Tongue (tissue), 2 donors: ENCODE data around the gene NPHS1. TPM values are rescaled to one million over a fixed set of nuclear protein-coding genes. Genes with fewer than 3 reads are reported as not detected.
"Not testable (repeated sequence)": the region's sequence is repeated elsewhere in the genome, so short reads cannot be mapped to it uniquely, and the experiment has no call there.

ENCODE experiments used
- DNase-seq: peaks from one replicate; pipeline ENCODE4 v3.0.0-alpha.2; 2015
- total RNA-seq: library from RNA; depleted of rRNA; stranded (reverse); fragments of >200 nt; gene quantifications from one replicate; pipeline ENCODE4 v1.2.3, GENCODE V29; 2014

The NPHS1 gene
- total RNA-seq, 1 donor from 2014 or later, result not detected

- no peak for DNase-seq
Observed at GRCh38 chr19:35879068-35879467, 26.8 kb upstream of the NPHS1 start.

- no peak for DNase-seq
Observed at GRCh38 chr19:35874392-35874930, 22.2 kb upstream of the NPHS1 start.

GRCh38 chr19:35872180-35872579 lies 19.9 kb upstream of the NPHS1 start:
- DNase-seq, result no peak

GRCh38 chr19:35871611-35872010 lies 19.3 kb upstream of the NPHS1 start:
- DNase-seq, result no peak

- no peak for DNase-seq
Observed at GRCh38 chr19:35870798-35871197, 18.5 kb upstream of the NPHS1 start.

- not testable (repeated sequence) for DNase-seq
Observed at GRCh38 chr19:35870124-35870736, 17.9 kb upstream of the NPHS1 start.

- DNase-seq, result peak; percentile 70
Observed at GRCh38 chr19:35869327-35870123, 17.2 kb upstream of the NPHS1 start.

- DNase-seq, result no peak
Observed at GRCh38 chr19:35868823-35869326, 16.6 kb upstream of the NPHS1 start.

GRCh38 chr19:35868172-35868822 lies 16.0 kb upstream of the NPHS1 start, which contains the start of gene APLP1:
Gene APLP1, plus strand, starts transcription at chr19:35868574. Its CDS starts 63 bp downstream, at chr19:35868637.
- peak; percentile 68 for DNase-seq

GRCh38 chr19:35863018-35863417 lies 10.7 kb upstream of the NPHS1 start:
- DNase-seq, result no peak

- no peak for DNase-seq
Observed at GRCh38 chr19:35862528-35862927, 10.2 kb upstream of the NPHS1 start.

- no peak for DNase-seq
Observed at GRCh38 chr19:35861640-35862160, 9.4 kb upstream of the NPHS1 start.

- DNase-seq, result no peak
Observed at GRCh38 chr19:35860818-35861639, 8.7 kb upstream of the NPHS1 start.

GRCh38 chr19:35860436-35860817 lies 8.1 kb upstream of the NPHS1 start:
- no peak for DNase-seq

GRCh38 chr19:35859414-35859813 lies 7.1 kb upstream of the NPHS1 start:
- no peak for DNase-seq

- DNase-seq, result no peak
Observed at GRCh38 chr19:35858311-35858710, 6.0 kb upstream of the NPHS1 start.

GRCh38 chr19:35856546-35857149 lies 4.3 kb upstream of the NPHS1 start, which contains the start of gene KIRREL2:
Gene KIRREL2, plus strand, starts transcription at chr19:35856911. Its CDS starts 209 bp downstream, at chr19:35857120.
- peak; percentile 31 for DNase-seq

GRCh38 chr19:35853038-35853756 lies 893 bp upstream of the NPHS1 start:
- no peak for DNase-seq

- no peak for DNase-seq
Observed at GRCh38 chr19:35851213-35852028, 883 bp downstream of the NPHS1 start.
